Astrocyte (in vitro differentiated cells and primary cell): ENCODE results near the gene OSBPL3. TPM values are rescaled to one million over a fixed set of nuclear protein-coding genes. Genes with fewer than 3 reads are reported as not detected.
A peak's percentile ranks its signal among the peaks of the same experiment; 100 is the strongest.

ENCODE experiments used
- DNase-seq: peaks from one replicate; pipeline ENCODE4 v3.0.0-alpha.2; 2010; ENCODE audit warnings: low read depth
- FAIRE-seq: peaks from 2 replicates; lab custom pipeline; 2011; peaks lifted over from hg19 to GRCh38; lab: Jason Lieb, UNC
- H2AFZ ChIP-seq: 2 replicates; pipeline ENCODE4 v1.6.0; 2012; ENCODE audit warnings: low read depth, low read length, inconsistent platforms
- H3K27ac ChIP-seq: 2 replicates; pipeline ENCODE4 v1.5.1; 2011; ENCODE audit warnings: low read depth, low read length, inconsistent platforms
- H3K27me3 ChIP-seq: 2 replicates; pipeline ENCODE4 v1.6.0; 2011; ENCODE audit warnings: low read length, inconsistent platforms; ENCODE audit not compliant: insufficient read depth
- H3K36me3 ChIP-seq: 2 replicates; pipeline ENCODE4 v1.5.1; 2011; ENCODE audit warnings: low read length, inconsistent platforms; ENCODE audit not compliant: insufficient read depth
- H3K4me1 ChIP-seq: 2 replicates; pipeline ENCODE4 v1.5.1; 2011; ENCODE audit warnings: low read length, inconsistent platforms; ENCODE audit not compliant: insufficient read depth
- H3K4me2 ChIP-seq: 2 replicates; pipeline ENCODE4 v1.6.0; 2012; ENCODE audit warnings: low read length, inconsistent platforms
- H3K4me3 ChIP-seq: 2 replicates; pipeline ENCODE4 v1.5.1; 2011; ENCODE audit warnings: low read depth, mild to moderate bottlenecking, low read length, inconsistent platforms; ENCODE audit not compliant: insufficient read depth
- H3K79me2 ChIP-seq: 2 replicates; pipeline ENCODE4 v1.6.0; 2012; ENCODE audit warnings: mild to moderate bottlenecking, low read length, inconsistent platforms; ENCODE audit not compliant: insufficient read depth
- H3K9ac ChIP-seq: 2 replicates; pipeline ENCODE4 v1.6.0; 2012; ENCODE audit warnings: mild to moderate bottlenecking, low read length, inconsistent platforms
- H3K9me3 ChIP-seq: 2 replicates; pipeline ENCODE4 v1.5.1; 2012; ENCODE audit warnings: low read depth, mild to moderate bottlenecking, low read length, inconsistent platforms; ENCODE audit not compliant: insufficient read depth
- H4K20me1 ChIP-seq: 2 replicates; pipeline ENCODE4 v1.6.0; 2012; ENCODE audit warnings: low read length, inconsistent platforms; ENCODE audit not compliant: insufficient read depth
- H3K27ac Mint-ChIP-seq: one replicate; pipeline ENCODE4 v1.8.0; 2021; ENCODE audit warnings: mild to moderate bottlenecking, mixed read lengths; ENCODE audit not compliant: unreplicated experiment
- H3K27me3 Mint-ChIP-seq: one replicate; pipeline ENCODE4 v1.8.0; 2021; ENCODE audit warnings: low read depth, mixed read lengths; ENCODE audit not compliant: unreplicated experiment
- H3K36me3 Mint-ChIP-seq: one replicate; pipeline ENCODE4 v1.8.0; 2021; ENCODE audit warnings: low read depth, mixed read lengths; ENCODE audit not compliant: unreplicated experiment
- H3K4me1 Mint-ChIP-seq: one replicate; pipeline ENCODE4 v1.8.0; 2021; ENCODE audit warnings: low read depth, mixed read lengths; ENCODE audit not compliant: unreplicated experiment
- H3K4me3 Mint-ChIP-seq: one replicate; pipeline ENCODE4 v1.8.0; 2021; ENCODE audit warnings: mild to moderate bottlenecking, moderate library complexity, mixed read lengths; ENCODE audit not compliant: unreplicated experiment
- H3K9me3 Mint-ChIP-seq: one replicate; pipeline ENCODE4 v1.8.0; 2021; ENCODE audit warnings: mild to moderate bottlenecking, mixed read lengths; ENCODE audit not compliant: unreplicated experiment
- EZH2 ChIP-seq: IDR thresholded peaks from 2 replicates; pipeline ENCODE4 v1.6.1; 2012; ENCODE audit warnings: mild to moderate bottlenecking, low read length, inconsistent platforms; ENCODE audit not compliant: insufficient read depth
- total RNA-seq: library from RNA; stranded (reverse); gene quantifications from 2 replicates; pipeline ENCODE4 v1.2.1, GENCODE V29; 2021
- TF ChIP-seq, protein P1 (sequence below): IDR thresholded peaks from 2 replicates; pipeline ENCODE4 v1.5.1; 2011; ENCODE audit warnings: low read depth, mild to moderate bottlenecking, inconsistent platforms, low read length, moderate library complexity; ENCODE audit not compliant: insufficient read depth

Gene OSBPL3
- total RNA-seq, 1 donor from 2014 or later: 62.9 TPM

- no peaks in the 10 kb centered on the region for H3K27me3 Mint-ChIP-seq
- H3K9ac ChIP-seq: peak overlapping the region; percentile 63
- H4K20me1 ChIP-seq: no peaks in the 10 kb centered on the region
- H3K4me3 ChIP-seq: no peak overlapping the region
- peak overlapping the region; percentile 84 for H3K27ac Mint-ChIP-seq
- no peak for FAIRE-seq
- peaks cover 62% of the 10 kb centered on the region for H3K4me1 ChIP-seq
- no peak for DNase-seq
- no peak for TF ChIP-seq EZH2
- TF ChIP-seq, protein P1, sequence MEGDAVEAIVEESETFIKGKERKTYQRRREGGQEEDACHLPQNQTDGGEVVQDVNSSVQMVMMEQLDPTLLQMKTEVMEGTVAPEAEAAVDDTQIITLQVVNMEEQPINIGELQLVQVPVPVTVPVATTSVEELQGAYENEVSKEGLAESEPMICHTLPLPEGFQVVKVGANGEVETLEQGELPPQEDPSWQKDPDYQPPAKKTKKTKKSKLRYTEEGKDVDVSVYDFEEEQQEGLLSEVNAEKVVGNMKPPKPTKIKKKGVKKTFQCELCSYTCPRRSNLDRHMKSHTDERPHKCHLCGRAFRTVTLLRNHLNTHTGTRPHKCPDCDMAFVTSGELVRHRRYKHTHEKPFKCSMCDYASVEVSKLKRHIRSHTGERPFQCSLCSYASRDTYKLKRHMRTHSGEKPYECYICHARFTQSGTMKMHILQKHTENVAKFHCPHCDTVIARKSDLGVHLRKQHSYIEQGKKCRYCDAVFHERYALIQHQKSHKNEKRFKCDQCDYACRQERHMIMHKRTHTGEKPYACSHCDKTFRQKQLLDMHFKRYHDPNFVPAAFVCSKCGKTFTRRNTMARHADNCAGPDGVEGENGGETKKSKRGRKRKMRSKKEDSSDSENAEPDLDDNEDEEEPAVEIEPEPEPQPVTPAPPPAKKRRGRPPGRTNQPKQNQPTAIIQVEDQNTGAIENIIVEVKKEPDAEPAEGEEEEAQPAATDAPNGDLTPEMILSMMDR: no peak
- H3K9me3 Mint-ChIP-seq: no peaks in the 10 kb centered on the region
- no peak overlapping the region for H2AFZ ChIP-seq
- H3K9me3 ChIP-seq: no peaks in the 10 kb centered on the region
- H3K4me2 ChIP-seq: peak overlapping the region; percentile 66
- peaks cover 46% of the 10 kb centered on the region for H3K4me1 Mint-ChIP-seq
- no peak overlapping the region for H3K4me3 Mint-ChIP-seq
- H3K36me3 ChIP-seq: peaks cover 7% of the 10 kb centered on the region
- no peaks in the 10 kb centered on the region for H3K27me3 ChIP-seq
- peak overlapping the region; percentile 83 for H3K27ac ChIP-seq
- peaks cover 6% of the 10 kb centered on the region for H3K36me3 Mint-ChIP-seq
- no peaks in the 10 kb centered on the region for H3K79me2 ChIP-seq
Measured at GRCh38 chr7:24827027-24827426, 153.0 kb downstream of the OSBPL3 start.

- H3K4me1 ChIP-seq: peaks cover 64% of the 10 kb centered on the region
- DNase-seq (peak; percentile 68), FAIRE-seq (peak; percentile 71)
- peak overlapping the region; percentile 2 for H3K4me3 Mint-ChIP-seq
- no peak overlapping the region for H2AFZ ChIP-seq
- H3K36me3 ChIP-seq: peaks cover 7% of the 10 kb centered on the region
- TF ChIP-seq, protein P1: no peak
- no peaks in the 10 kb centered on the region for H3K9me3 Mint-ChIP-seq
- no peaks in the 10 kb centered on the region for H3K9me3 ChIP-seq
- H3K79me2 ChIP-seq: no peaks in the 10 kb centered on the region
- H3K27ac ChIP-seq: peak overlapping the region; percentile 83
- H3K27me3 ChIP-seq: no peaks in the 10 kb centered on the region
- no peak overlapping the region for H3K4me3 ChIP-seq
- H3K4me2 ChIP-seq: peak overlapping the region; percentile 66
- H3K27ac Mint-ChIP-seq: peak overlapping the region; percentile 84
- H4K20me1 ChIP-seq: no peaks in the 10 kb centered on the region
- no peaks in the 10 kb centered on the region for H3K27me3 Mint-ChIP-seq
- peaks cover 6% of the 10 kb centered on the region for H3K36me3 Mint-ChIP-seq
- H3K4me1 Mint-ChIP-seq: peaks cover 47% of the 10 kb centered on the region
- H3K9ac ChIP-seq: peak overlapping the region; percentile 63
Measured at GRCh38 chr7:24826662-24827020, 153.3 kb downstream of the OSBPL3 start.

DNA sequence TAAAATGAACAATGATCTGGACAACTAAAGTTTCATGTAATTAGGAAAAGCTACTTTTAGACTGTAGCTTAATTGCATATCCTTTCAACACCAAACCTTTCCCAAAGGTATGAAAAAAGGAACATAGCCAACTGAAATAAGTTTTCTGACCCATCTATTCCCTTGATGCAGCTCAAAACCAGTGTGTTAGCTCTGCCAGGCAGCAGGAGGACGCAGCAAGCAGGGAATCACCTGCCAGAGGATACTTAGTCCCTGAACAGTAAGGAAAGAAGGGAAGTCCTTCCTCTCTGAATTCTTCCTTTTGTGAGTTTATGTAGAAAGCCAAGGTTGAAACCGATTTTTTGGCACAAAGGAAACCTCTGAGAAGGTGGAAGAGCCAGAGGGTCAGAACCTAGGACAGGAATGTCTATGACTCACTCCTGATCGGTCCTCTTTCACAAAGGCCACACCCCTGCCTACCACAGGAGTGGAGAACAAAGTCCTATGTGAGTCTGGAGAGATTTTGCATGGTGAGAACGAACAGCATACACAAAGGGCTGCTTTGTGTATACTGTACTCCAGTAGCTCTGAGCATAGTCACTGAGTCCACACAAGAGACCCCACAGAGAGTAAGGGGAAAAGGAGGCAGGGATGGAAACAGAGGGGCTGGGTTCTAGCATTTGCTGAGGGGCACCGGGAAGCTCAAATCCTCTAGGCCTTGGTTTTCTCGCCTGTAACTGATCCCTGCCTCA, 153.9 kb downstream of the OSBPL3 start:
- peak; percentile 45 for FAIRE-seq
- Histone ChIP-seq H3K27ac (peak overlapping the region; percentile 83), H3K4me2 (peak overlapping the region; percentile 66), H3K9ac (peak overlapping the region; percentile 63), H2AFZ (no peak overlapping the region), H3K4me1 (peaks cover 64% of the 10 kb centered on the region), H3K79me2 (no peaks in the 10 kb centered on the region), H3K4me3 (no peak overlapping the region), H3K27me3 (no peaks in the 10 kb centered on the region), H3K9me3 (no peaks in the 10 kb centered on the region), H4K20me1 (no peaks in the 10 kb centered on the region), H3K36me3 (peaks cover 7% of the 10 kb centered on the region)
- no peaks in the 10 kb centered on the region for H3K9me3 Mint-ChIP-seq
- H3K4me3 Mint-ChIP-seq: peak overlapping the region; percentile 2
- H3K36me3 Mint-ChIP-seq: peaks cover 6% of the 10 kb centered on the region
- peaks cover 47% of the 10 kb centered on the region for H3K4me1 Mint-ChIP-seq
- H3K27ac Mint-ChIP-seq: peak overlapping the region; percentile 84
- no peaks in the 10 kb centered on the region for H3K27me3 Mint-ChIP-seq
- DNase-seq: peak; percentile 86
- TF ChIP-seq, protein P1: no peak
- TF ChIP-seq EZH2: no peak
